NT2/D1 (cell line): ENCODE data around the gene EXOC7.

ENCODE experiments used
- SUZ12 ChIP-seq: IDR thresholded peaks from 2 replicates; pipeline ENCODE4 v1.6.1; 2011; ENCODE audit not compliant: insufficient read length, insufficient read depth; ENCODE audit errors: extremely low read depth
- YY1 ChIP-seq: IDR thresholded peaks from 2 replicates; pipeline ENCODE4 v1.6.1; 2011; ENCODE audit not compliant: insufficient read length, insufficient read depth
- ZNF274 ChIP-seq: IDR thresholded peaks from 2 replicates; pipeline ENCODE4 v1.6.1; 2011; ENCODE audit warnings: mild to moderate bottlenecking, low read depth, low read length

- TF ChIP-seq YY1 (no peak), SUZ12 (no peak), ZNF274 (no peak)
Measured at GRCh38 chr17:76124582-76125390, 21.2 kb upstream of the EXOC7 start.
